Measurements from ENCODE around the gene FSD1.

DNA sequence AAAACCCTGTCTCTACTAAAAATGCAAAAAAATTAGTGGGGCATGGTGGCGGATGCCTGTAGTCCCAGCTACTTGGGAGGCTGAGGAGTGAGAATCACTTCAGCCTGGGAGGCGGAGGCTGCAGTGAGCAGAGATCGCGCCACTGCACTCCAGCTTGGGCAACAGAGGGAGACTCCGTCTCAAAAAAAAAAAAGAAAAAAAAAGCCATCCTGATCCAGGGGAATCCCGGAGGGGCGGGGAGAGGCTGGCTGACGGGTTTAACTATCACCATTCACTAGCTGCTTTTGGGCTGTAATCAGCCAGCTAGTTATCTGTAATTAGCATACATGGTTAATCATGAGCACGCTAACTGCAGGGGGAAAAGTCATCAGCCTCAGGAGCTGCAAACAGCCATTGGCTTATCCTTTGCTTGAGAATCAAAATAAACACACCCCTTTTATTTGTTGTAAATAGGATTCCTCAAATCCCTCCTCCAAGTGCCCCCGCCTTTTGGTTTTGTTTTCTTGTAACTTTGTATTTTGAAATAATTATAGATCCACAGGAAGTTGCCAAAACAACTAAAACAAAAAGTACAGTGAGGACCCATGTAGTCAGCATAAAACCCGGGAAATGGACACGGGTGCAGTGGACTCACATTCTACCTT is 9.6 kb downstream of the FSD1 start:
- TF ChIP-seq PATZ1 (CRISPR knock-in tag; IDR thresholded peaks at IDR 0.05; ENCODE audit: borderline replicate concordance) (no peak), CREB5 (CRISPR knock-in tag; IDR thresholded peaks at IDR 0.05; ENCODE audit: low read depth) (no peak), TCF4 (CRISPR knock-in tag; IDR thresholded peaks at IDR 0.05; ENCODE audit: borderline replicate concordance) (no peak)

Measured in SK-N-SH treated with all-trans-retinoic acid at 6 μM for 48 hours (cell line).